KMS-11 (cell line): ENCODE data around the gene CFAP46.

ENCODE experiments used
- H2AFZ ChIP-seq: fragments of 200-600 bp; sonication (generic); 2 replicates; pipeline ENCODE4 v1.6.1; 2016; ENCODE audit warnings: antibody characterized with exemption, mixed run types, low read depth
- H3K27ac ChIP-seq: fragments of 200-600 bp; sonication (generic); 2 replicates; pipeline ENCODE4 v1.6.1; 2016; ENCODE audit warnings: mild to moderate bottlenecking, mixed run types
- H3K27me3 ChIP-seq: fragments of 200-600 bp; sonication (generic); 2 replicates; pipeline ENCODE4 v1.6.1; 2017; ENCODE audit warnings: mild to moderate bottlenecking, low read depth, mixed run types, moderate library complexity; ENCODE audit not compliant: insufficient read depth
- H3K36me3 ChIP-seq: fragments of 200-600 bp; sonication (generic); 2 replicates; pipeline ENCODE4 v1.6.1; 2017; ENCODE audit warnings: mild to moderate bottlenecking, mixed run types; ENCODE audit not compliant: insufficient read depth
- H3K4me1 ChIP-seq: fragments of 200-600 bp; sonication (generic); 2 replicates; pipeline ENCODE4 v1.6.1; 2016; ENCODE audit warnings: mild to moderate bottlenecking, low read depth, mixed run types; ENCODE audit not compliant: poor library complexity, severe bottlenecking
- H3K4me2 ChIP-seq: fragments of 200-600 bp; sonication (generic); 2 replicates; pipeline ENCODE4 v1.7.0; 2016; ENCODE audit warnings: mild to moderate bottlenecking, mixed run types
- H3K4me3 ChIP-seq: fragments of 200-600 bp; sonication (generic); IDR thresholded peaks from 2 replicates; pipeline ENCODE4 v1.6.1; 2017; ENCODE audit warnings: low read depth, low read length, mixed read lengths; ENCODE audit not compliant: insufficient read depth
- H3K79me2 ChIP-seq: fragments of 200-600 bp; sonication (generic); 2 replicates; pipeline ENCODE4 v1.6.1; 2016; ENCODE audit warnings: low read depth, mixed run types; ENCODE audit not compliant: insufficient read depth
- H3K9ac ChIP-seq: fragments of 200-600 bp; sonication (generic); 2 replicates; pipeline ENCODE4 v1.6.1; 2016; ENCODE audit warnings: mild to moderate bottlenecking, mixed run types
- H4K20me1 ChIP-seq: fragments of 200-600 bp; sonication (generic); 2 replicates; pipeline ENCODE4 v1.6.1; 2016; ENCODE audit warnings: mild to moderate bottlenecking, mixed run types; ENCODE audit not compliant: insufficient read depth
- CTCF ChIP-seq: fragments of 200-600 bp; sonication (generic); conservative IDR thresholded peaks from 2 replicates; pipeline ENCODE4 v1.6.1; 2017; ENCODE audit warnings: low read depth, mild to moderate bottlenecking, antibody characterized with exemption, low read length, moderate library complexity, mixed read lengths

CFAP46 gene

GRCh38 chr10:132790934-132791829 lies 151.2 kb downstream of the CFAP46 start:
- Histone ChIP-seq H3K4me1 (no peaks in the 10 kb centered on the region), H4K20me1 (no peaks in the 10 kb centered on the region), H3K36me3 (no peaks in the 10 kb centered on the region), H3K27ac (no peak overlapping the region), H3K79me2 (no peaks in the 10 kb centered on the region), H3K4me2 (no peak overlapping the region), H3K4me3 (no peak overlapping the region), H3K9ac (no peak overlapping the region), H3K27me3 (peaks cover 13% of the 10 kb centered on the region; the same call in 1 of the 2 replicates), H2AFZ (no peak overlapping the region)
- no peak for TF ChIP-seq CTCF

- no peak overlapping the region for H3K9ac ChIP-seq
- H3K4me3 ChIP-seq = no peak overlapping the region
- peaks cover 6% of the 10 kb centered on the region; the same call in 1 of the 2 replicates for H3K27me3 ChIP-seq
- H3K4me2 ChIP-seq = no peak overlapping the region
- H3K4me1 ChIP-seq = no peaks in the 10 kb centered on the region
- TF ChIP-seq CTCF = no peak
- no peaks in the 10 kb centered on the region for H3K36me3 ChIP-seq
- no peaks in the 10 kb centered on the region for H4K20me1 ChIP-seq
- H3K27ac ChIP-seq = no peak overlapping the region
- no peaks in the 10 kb centered on the region for H3K79me2 ChIP-seq
- H2AFZ ChIP-seq = no peak overlapping the region
Observed at GRCh38 chr10:132790470-132790869, 151.9 kb downstream of the CFAP46 start.

- Histone ChIP-seq H3K4me1 (no peaks in the 10 kb centered on the region), H3K36me3 (no peaks in the 10 kb centered on the region), H4K20me1 (no peaks in the 10 kb centered on the region), H2AFZ (no peak overlapping the region), H3K9ac (no peak overlapping the region), H3K27me3 (peaks cover 6% of the 10 kb centered on the region; the same call in 1 of the 2 replicates), H3K79me2 (no peaks in the 10 kb centered on the region), H3K27ac (no peak overlapping the region), H3K4me3 (no peak overlapping the region), H3K4me2 (no peak overlapping the region)
- no peak for TF ChIP-seq CTCF
Observed at GRCh38 chr10:132789659-132790148, 152.7 kb downstream of the CFAP46 start.

GRCh38 chr10:132788831-132789219 lies 153.5 kb downstream of the CFAP46 start:
- TF ChIP-seq CTCF = no peak
- no peaks in the 10 kb centered on the region for H3K79me2 ChIP-seq
- no peak overlapping the region for H3K4me3 ChIP-seq
- no peaks in the 10 kb centered on the region for H4K20me1 ChIP-seq
- H3K27me3 ChIP-seq = peaks cover 6% of the 10 kb centered on the region; the same call in 1 of the 2 replicates
- H3K4me2 ChIP-seq = no peak overlapping the region
- H3K9ac ChIP-seq = no peak overlapping the region
- no peaks in the 10 kb centered on the region for H3K36me3 ChIP-seq
- no peak overlapping the region for H3K27ac ChIP-seq
- no peaks in the 10 kb centered on the region for H3K4me1 ChIP-seq
- no peak overlapping the region for H2AFZ ChIP-seq
